ENCODE data around the gene MCCC1.
"Not testable (repeated sequence)": the region's sequence is repeated elsewhere in the genome, so short reads cannot be mapped to it uniquely, and the experiment has no call there.

GRCh38 chr3:183103950-183104349 lies 4.7 kb upstream of the MCCC1 start:
- TF ChIP-seq, protein P1, sequence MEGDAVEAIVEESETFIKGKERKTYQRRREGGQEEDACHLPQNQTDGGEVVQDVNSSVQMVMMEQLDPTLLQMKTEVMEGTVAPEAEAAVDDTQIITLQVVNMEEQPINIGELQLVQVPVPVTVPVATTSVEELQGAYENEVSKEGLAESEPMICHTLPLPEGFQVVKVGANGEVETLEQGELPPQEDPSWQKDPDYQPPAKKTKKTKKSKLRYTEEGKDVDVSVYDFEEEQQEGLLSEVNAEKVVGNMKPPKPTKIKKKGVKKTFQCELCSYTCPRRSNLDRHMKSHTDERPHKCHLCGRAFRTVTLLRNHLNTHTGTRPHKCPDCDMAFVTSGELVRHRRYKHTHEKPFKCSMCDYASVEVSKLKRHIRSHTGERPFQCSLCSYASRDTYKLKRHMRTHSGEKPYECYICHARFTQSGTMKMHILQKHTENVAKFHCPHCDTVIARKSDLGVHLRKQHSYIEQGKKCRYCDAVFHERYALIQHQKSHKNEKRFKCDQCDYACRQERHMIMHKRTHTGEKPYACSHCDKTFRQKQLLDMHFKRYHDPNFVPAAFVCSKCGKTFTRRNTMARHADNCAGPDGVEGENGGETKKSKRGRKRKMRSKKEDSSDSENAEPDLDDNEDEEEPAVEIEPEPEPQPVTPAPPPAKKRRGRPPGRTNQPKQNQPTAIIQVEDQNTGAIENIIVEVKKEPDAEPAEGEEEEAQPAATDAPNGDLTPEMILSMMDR (IDR thresholded peaks at IDR 0.05) = not testable (repeated sequence)
- TF ChIP-seq EP300, POLR2A (IDR thresholded peaks at IDR 0.05): not testable (repeated sequence)

All from suprapubic skin (tissue), 3 donors.